Mesenteric fat pad (tissue), 1 donor: ENCODE results near the gene IL1RL1. TPM values are rescaled to one million over a fixed set of nuclear protein-coding genes. Genes with fewer than 3 reads are reported as not detected.

Experiments
- DNase-seq: peaks from one replicate; pipeline ENCODE4 v3.0.0-alpha.2; 2020; ENCODE audit warnings: low spot score
- long read RNA-seq: library from polyadenylated mRNA; unstranded; transcript quantifications from one replicate; pipeline ENCODE4 v2.0.0, GENCODE V29; 2020
- total RNA-seq: library from RNA; stranded (reverse); fragmentation: NEBNext Ultra II Directional; extraction: Animal tissue kit (Norgen Biotek cat#: 25700); gene quantifications from one replicate; pipeline ENCODE4 v1.2.1, GENCODE V29; 2021
- donor health status: DM: yes; HTN: yes; CAD: no.

Gene IL1RL1
- 32.4 TPM for total RNA-seq
- long read RNA-seq, transcript IL1RL1-204 (8 exons, 2,693 nt): minor isoform, 7 of 87 reads
- long read RNA-seq, transcript IL1RL1-202 (8 exons, 3,994 nt): major isoform, 63 of 87 reads
- long read RNA-seq, partial matches to known transcripts: 5 of 87 reads
- long read RNA-seq, other reads (novel, unspliced or antisense): 11 of 87 reads

DNA sequence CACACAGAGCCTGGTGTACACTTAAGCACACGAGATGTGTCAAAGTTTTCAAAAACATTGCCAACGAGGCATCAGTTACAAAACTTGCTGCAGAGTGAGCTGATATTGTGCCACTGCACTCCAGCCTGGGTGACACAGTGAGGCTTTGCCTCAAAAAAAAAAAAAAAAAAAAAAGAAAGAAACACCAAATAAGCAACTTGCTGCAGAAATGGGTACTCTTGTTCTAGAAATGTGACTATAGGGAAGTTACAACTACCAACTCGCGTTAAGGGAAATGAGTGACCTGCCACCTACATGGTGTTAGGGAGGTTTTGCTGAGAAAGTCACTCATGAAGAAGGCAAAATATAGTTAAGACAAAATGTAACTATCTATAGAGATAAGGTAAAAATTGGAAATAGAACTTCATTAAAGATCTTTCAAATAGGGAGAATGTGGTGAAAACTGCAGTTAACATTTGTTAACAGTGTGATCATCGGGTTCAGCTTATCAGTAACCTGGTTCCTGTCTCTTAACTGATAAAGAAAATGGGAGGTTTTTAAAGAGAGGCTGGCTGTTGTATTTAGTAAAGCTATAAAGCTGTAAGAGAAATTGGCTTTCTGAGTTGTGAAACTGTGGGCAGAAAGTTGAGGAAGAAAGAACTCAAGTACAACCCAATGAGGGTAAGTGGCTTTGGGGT, at the start of gene IL1RL1:
IL1RL1 (plus strand) TSS at position 600 of the 677 bp plus-strand sequence. CDS start 26,702 bp downstream, outside the sequence.
- DNase-seq: no peak

DNA sequence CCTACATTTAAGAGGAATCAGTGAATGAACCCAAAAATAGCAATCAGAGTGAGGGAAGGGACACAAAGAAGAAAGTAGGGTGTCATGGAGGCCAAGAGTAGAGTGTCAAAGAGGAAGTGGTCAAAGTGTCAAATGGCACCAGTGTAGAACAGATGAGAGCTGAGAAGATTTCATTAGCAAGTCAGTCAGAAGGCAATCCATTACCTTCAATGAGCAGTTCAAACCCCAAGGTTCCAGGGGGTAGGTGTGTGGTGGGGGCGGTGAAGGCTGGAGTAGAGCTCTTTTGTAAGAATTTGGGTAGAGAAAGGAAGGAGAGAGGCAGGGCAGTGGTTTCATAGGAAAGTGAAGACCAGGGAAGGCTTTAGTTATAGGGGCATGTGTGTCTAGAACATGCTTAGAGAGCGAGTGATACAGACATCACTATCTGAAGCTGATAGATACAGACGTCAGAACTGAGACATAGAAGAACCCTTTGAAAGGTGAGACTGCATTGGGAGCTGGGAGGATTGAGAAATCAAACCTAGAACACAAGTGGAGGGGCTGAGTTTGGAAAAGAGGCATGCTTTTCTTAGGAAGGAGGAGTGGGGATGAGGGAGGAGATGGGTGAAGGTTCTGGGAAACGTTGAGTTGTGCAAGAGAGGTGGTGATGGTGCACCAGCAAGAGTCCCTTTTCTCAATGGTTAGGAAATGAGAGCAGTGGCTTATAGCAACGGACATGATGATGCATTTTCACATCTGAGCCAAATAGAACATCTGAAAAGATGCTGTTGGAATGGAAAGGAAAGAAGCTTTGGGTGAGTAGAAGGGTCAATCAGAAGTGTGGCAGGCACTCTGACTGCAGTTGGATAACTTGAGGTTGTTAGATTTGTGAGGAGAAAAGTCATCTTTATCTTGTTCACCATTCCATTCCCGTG, 48.9 kb upstream of the IL1RL1 start:
- no peak for DNase-seq

DNA sequence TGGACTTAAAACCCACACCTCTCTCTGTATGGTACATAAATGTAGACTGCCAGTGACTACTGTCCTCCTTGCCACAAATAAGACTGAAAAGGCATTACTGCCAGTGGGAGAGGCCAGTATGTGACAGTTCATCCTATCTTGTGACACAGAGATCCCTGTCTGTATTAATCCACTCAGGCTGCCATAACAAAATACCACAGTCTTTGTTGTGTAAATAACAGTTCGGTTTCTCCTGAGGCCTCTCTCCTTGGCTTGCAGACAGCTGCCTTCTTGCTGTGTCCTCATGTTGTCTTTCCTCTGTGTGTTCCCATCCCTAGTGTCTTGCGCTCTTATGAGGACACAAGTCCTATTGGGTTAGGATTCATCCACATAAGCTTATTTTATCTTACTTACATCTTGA, 46.4 kb upstream of the IL1RL1 start:
- no peak for DNase-seq

DNA sequence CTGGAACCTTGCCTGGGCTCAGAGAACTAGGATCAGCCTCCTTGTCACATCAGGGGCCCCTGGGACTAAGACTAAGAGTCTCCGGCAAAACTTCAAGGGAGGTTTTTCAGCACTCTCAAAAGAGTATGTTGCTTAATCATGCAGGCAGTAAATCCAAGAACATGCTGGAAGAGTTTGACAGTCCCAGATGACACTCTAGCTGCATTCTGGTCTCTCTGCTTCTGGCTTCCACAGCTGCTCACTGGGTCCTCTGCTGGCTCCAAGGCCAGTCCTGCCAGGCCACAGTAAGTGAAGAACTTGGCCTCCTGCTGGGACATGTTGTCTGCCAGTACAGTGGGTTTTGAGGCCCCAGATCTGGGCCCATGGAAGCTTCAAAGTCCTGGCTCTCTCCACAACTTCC, 45.2 kb upstream of the IL1RL1 start:
- DNase-seq: no peak

DNA sequence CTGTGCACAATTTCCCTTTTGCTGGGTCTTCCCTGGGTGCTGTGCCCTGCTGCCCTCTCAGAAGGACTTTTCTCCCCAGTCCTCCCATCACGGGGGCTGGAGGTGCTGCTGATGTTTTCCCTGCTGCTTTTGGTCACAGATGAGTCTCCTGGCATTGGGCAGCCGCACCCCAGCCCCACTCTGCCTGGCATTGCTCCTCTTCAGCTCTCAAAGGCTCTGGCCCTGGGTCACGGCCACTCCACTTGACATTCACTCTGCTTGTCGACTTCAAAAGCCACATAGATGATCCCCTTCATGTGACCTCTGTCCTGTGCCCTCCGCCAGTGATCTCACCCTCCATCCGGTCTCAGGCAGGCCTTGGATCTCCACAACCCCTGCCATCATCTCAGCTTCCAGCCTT, 43.6 kb upstream of the IL1RL1 start:
- DNase-seq: no peak

DNA sequence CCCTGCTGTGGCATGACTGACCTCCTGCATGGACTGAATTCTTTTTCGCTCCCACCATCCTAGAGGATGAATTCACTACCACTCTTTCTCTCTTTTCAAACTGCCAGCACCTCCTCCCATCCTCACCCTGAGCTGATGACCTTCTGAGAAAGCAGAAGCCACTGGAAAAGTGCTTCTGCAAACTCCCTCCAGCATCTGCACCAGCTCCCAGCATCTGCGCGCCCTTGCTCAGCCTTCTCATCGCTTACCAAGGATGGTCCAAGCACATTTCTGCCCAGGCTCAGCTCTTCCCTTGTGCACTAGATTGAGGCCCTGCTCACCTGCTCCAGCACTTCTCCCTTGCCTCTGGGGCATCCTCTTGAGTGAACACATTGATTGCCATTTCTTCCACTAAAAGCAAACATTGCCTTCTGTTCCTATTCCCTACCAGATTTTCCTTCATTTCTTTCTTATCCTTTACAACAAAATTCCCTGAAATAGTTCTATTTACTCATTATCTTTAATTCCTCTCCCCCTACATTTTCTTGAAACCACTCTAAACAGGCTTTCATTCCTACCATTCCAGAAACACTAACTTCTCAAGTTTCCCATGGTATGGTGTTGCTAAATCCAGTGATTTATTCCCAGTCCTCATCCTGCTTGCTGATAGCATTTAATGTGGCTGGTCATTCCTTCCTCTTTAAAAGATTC, 42.7 kb upstream of the IL1RL1 start:
- DNase-seq: no peak

DNA sequence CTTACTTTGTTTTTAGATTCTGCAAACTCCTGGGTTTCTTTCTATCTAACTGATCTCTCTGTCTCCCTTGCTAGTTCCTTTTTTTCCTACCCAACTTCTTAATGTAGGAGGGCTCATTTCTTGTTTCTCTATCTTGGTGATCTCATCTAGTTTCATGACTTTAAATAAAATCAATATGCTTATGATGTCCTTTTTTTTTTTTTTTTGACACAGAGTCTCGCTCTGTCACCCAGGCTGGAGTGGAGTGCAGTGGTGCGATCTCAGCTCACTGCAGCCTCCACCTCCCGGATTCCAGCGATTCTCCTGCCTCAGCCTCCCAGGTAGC, 42.2 kb upstream of the IL1RL1 start:
- no peak for DNase-seq

DNA sequence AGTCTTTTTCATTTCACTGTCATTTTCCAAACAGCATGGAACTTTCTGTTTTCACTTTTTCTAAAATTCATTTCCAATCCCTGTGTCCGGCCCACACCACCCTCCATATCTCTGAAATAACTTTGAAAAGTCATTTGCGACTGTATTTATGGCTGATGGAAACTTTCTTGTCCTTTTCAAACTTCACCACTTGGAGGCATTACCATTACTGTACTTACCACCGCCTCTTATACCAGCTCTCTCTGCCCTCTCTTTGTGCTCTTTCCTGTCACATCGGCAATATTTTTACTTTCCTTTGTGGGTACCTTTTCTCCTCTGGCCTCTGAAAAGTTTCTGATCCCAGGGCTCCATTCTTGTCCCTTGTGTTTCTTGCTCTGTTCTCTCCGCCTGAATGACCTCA, 39.5 kb upstream of the IL1RL1 start:
- DNase-seq: no peak

DNA sequence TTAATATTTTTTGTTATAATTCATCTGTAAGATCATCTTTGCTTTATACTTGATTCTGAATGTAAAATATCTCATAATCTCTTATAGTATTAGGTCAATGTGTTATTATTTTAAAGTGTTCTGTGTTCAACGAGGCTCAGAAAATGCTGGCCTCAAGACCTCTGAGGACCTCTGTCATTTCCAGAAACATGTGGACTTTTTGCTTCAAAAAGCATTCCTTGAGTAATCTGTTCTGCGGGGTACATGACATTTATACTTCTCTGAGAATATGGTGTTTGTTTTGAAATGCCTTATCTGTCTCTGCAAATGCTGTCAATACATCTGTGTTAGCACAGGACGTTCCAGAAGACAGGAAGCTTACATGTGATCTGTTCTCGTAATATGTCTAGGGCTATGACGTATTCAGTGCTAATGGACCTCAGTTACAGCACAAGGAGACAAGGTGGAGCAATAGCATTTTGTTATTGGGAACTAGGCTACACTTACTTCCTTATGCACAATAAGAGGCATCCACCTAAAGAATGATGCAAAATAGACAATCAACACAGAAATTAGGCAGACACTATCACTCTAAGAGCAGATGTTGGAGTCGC, 37.6 kb upstream of the IL1RL1 start:
- no peak for DNase-seq

DNA sequence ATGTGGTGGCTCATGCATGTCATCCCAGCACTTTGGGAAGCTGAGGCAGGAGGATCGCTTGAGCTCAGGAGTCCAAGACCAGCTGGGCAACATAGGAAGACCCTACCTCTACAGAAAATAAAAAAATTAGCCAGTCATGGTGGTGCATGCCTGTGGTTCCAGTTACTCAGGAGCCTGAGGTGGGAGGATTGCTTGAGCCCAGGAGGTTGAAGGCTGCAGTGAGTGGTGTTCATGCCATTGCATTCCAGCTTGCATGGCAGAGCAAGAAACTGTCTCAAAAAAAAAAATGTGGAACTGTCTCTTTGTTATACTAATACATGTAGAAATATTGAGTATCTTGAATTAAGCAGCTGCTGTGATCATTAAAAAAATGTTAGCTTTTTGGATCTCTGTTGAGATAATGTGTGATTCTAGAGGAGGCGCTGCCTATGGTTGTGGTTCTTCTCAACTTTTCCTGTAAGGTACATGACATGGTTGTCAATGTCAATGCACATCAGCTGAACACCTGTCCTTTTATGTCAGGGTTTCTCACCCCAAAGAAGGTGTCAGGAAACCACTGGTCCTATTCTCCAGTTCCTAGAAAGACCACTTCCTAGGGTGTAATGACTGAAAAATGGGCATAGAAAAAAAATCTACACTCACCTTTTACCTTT, 34.7 kb upstream of the IL1RL1 start:
- no peak for DNase-seq

DNA sequence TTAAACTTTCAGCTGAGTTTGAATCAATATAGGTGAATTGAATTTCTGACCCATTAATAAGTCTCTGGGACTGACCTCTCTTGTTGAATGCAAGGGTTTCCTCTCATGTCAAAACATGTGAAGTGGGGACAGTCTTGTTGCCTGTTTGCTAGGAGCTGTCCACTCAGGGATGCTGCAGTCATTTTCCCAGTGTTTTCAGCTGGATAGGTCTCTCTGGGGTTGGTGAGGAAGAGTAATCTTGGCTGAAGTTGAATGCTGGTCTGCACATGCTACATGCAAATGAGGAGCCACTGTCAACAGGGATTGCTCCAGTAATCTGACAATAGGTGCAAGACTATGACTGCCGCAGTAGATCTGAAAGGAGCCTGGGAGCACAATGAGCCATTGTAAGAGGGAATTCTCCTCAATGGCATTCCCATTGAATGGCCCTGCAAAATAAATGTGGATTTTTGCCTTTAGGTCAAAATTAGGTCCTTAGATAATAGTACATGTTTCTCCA, 34.1 kb upstream of the IL1RL1 start:
- DNase-seq: no peak

DNA sequence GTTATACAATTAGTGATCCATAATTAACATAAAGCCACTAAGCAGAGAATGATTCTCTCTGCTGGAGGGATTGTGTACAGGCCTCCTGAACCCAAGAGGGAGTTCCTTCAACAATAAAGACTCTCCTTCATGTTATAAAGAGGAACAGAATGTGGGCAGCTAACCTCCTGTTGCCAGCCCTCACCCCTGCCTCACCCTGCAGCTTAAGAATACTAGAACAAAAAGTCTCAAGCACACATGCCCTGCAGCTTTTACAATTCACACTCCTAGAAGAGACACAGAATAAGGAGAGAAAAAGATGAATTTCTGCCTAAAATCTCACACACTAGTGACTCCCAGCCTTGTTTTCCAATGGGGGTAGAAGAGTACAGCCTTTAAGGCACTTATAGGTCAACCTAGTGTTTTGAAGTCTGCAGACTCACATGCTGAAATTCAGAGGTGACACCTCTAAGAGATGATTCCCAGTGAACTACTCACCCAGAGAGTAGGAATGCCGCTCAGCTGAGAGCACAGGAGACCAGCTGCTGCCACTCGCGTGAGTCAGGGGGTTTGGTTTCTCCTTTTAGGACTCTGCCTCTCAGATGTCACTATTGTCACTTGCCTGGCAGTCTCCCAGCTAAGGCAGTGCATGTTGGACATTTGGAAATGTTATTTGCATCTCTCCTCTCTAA, 32.5 kb upstream of the IL1RL1 start:
- no peak for DNase-seq

DNA sequence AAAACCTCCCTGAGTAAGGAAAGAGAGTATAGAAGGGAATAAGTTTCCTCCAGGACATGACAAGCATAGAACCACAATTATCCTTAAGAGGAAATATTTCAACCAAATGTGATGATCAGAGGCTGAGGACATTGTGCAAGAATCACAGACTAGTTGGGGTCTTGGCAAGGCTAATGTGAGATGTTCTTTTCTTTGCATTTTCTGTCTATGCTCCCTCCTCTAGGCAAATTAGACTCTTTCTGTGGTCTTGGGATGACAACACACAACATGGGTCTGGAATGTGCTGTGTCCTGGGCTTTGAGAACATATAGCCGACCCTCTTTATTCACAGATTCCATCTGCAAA, 32.0 kb upstream of the IL1RL1 start:
- DNase-seq: no peak

DNA sequence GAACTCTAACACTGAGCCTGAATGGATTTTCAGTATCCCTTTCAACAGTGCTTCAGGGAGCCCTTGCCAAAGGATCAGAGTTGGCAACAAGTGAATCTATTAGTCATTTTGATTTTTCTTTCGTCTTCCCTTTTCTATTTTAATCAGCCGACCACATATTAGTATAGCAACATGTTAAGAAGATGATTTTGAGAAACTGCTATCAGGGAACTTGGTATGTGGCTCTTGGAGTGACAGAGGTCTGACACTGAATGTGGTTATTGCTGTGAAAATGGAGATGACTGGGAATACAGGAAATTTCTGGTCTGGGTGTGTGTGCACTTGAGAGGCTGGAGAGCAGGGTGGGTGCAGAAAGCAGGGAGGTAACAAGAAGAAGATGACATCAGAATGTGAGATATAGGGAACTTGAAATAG, 28.7 kb upstream of the IL1RL1 start:
- no peak for DNase-seq

DNA sequence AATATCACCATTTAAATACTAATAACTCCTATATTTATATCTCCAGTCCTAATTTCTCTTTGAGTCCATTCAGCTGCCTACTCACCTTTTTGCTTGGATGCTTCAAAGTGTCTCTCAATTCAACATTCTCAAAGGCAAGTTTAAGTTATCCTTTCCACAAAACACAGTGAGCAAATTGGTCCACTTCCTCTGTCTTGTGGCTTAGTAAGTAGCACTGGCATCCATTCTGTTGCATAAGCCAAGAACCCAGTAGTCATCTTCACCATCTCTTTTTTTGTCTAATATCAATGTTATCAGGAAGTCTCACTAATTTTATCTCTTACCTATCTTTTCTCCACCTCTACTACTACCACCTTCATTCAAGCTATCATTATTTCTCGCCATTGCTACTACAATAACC, 27.4 kb upstream of the IL1RL1 start:
- no peak for DNase-seq

DNA sequence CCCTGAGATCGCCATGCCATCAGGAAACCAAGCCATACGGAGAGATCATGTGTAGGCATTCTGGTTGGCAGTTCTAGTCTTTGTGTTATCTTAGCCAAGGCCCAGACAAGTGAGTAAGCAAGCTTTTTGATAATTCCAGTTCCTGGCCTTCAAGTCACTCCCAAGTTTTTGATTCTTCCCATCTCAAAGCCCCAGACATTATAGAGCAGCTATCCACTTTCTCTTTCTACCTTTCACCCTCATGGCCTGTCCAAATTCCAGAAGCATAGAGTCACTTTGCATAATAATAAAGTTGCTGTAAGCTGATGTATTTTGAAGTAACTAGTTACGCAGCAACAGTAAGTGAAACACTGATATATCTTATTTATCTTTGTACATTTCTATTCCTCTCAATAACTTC, 26.8 kb upstream of the IL1RL1 start:
- no peak for DNase-seq

DNA sequence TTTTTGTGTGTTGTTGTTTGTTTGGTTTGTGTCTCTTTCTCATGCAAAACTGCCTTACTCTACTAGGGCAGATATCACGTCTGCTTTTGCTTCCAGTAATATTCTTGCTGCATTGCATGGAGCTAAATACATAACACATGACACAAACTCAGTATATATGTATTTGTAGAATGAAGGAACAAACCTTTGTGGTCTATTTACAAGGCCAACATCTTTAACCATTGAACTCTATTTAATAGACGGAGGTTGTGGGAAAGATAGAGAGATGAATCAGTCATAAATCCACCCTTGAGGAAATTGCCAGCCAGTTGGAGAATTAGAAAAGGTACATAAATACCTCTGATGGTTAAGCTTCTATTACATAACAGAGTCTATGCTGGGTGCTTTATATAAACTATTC, 26.0 kb upstream of the IL1RL1 start:
- DNase-seq: no peak

DNA sequence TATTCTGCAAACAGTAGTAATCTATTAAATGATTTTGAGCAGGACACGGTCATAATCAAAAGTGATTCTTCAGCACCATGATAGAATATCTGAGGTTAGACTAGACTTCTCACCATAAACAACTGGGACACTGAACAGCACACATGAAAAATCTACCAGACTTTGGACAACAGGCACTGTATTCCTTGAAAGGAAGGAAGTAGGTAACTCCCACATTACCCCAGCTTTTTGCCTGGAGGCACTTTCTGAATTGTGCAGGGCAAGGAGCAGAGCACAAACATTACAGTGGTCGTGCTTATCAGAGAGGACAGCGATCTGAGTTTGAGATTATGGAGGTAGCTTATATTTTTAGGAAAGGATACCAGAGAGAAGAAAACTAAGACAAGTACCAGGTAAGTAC, 25.3 kb upstream of the IL1RL1 start:
- DNase-seq: no peak

DNA sequence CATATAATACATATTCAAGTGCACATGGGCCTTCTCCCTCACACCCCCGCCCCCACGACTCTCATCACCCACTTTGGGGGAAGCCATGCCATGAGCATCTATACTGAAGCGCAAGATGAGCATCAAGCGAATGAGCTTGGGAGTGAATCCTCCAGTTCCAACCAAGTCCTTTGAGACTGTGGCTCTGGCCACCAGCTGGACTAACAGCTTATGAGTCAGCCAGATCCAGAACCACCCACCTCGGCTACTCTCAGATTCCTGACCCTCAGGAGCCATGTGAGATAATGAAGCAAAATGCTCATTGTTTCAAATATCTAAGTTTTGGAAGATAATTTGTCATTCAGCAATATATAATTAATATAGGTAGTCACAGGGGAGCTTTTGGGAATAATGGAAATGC, 22.2 kb upstream of the IL1RL1 start:
- no peak for DNase-seq

DNA sequence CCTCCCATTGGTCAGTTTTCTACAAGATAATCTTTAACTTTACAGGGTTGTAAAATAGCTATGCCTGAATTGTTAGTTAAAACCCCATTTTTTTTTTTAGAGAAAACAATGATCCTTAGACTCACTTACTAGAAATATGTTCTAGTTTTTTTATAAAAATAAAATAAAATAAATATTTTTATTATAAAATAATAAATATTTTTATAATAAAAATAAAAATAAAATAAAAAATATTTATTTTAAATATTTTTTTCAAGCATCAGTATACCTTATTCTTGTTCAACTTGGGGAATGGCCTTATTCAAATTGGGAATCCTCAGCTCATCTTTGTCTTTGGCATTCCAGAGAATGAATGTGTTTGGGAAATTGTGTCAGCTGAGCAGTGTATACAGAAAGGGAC, 20.8 kb upstream of the IL1RL1 start:
- no peak for DNase-seq
